Measurements from ENCODE around the gene WFDC12. TPM values are rescaled to one million over a fixed set of nuclear protein-coding genes. Genes with fewer than 3 reads are reported as not detected.
"Not testable (repeated sequence)": the region's sequence is repeated elsewhere in the genome, so short reads cannot be mapped to it uniquely, and the experiment has no call there.

The WFDC12 gene
- total RNA-seq, 2 donors from 2014 or later = not detected

DNA sequence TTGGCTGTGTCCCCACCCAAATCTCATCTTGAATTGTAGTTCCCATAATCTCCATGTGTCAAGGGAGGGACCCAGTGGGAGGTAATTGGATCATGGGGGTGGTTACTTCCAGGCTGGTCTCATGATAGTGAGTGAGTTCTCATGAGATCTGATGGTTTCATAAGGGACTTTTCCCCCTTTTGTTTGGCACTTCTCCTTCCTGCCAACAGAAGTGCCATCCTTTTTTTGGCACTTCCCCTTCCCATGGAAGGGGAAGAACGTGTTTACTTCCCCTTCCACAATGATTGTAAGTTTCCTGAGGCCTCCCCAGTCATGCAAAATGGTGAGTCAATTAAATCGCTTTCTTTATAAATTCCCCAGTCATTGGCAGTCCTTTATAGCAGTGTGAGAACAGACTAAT is 32.4 kb upstream of the WFDC12 start:
- H3K9me3 ChIP-seq = peaks cover 0 to 18% of the 10 kb centered on the region in 2 donors
- DNase-seq (ENCODE audit: low spot score) = no peak
- TF ChIP-seq, protein P1, sequence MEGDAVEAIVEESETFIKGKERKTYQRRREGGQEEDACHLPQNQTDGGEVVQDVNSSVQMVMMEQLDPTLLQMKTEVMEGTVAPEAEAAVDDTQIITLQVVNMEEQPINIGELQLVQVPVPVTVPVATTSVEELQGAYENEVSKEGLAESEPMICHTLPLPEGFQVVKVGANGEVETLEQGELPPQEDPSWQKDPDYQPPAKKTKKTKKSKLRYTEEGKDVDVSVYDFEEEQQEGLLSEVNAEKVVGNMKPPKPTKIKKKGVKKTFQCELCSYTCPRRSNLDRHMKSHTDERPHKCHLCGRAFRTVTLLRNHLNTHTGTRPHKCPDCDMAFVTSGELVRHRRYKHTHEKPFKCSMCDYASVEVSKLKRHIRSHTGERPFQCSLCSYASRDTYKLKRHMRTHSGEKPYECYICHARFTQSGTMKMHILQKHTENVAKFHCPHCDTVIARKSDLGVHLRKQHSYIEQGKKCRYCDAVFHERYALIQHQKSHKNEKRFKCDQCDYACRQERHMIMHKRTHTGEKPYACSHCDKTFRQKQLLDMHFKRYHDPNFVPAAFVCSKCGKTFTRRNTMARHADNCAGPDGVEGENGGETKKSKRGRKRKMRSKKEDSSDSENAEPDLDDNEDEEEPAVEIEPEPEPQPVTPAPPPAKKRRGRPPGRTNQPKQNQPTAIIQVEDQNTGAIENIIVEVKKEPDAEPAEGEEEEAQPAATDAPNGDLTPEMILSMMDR (IDR thresholded peaks at IDR 0.05) = no peak
- no peaks in the 10 kb centered on the region for H3K4me1 ChIP-seq
- H3K27ac ChIP-seq = no peak overlapping the region
- no peak overlapping the region for H3K4me3 ChIP-seq
- H3K36me3 ChIP-seq = no peaks in the 10 kb centered on the region
- H3K27me3 ChIP-seq = no peaks in the 10 kb centered on the region

- peaks cover 0 to 18% of the 10 kb centered on the region in 2 donors for H3K9me3 ChIP-seq
- H3K36me3 ChIP-seq; H3K4me3 ChIP-seq; DNase-seq (ENCODE audit: low spot score); H3K27ac ChIP-seq; H3K4me1 ChIP-seq; H3K27me3 ChIP-seq: not testable (repeated sequence)
Measured at GRCh38 chr20:45154794-45155193, 30.5 kb upstream of the WFDC12 start.

- Histone ChIP-seq H3K4me1 (no peaks in the 10 kb centered on the region), H3K27ac (no peak overlapping the region), H3K36me3 (no peaks in the 10 kb centered on the region), H3K9me3 (peaks cover 0 to 15% of the 10 kb centered on the region in 2 donors), H3K4me3 (no peak overlapping the region), H3K27me3 (no peaks in the 10 kb centered on the region)
- DNase-seq (ENCODE audit: low spot score) = no peak
- TF ChIP-seq, protein P1 (IDR thresholded peaks at IDR 0.05) = no peak
Measured at GRCh38 chr20:45154183-45154582, 29.9 kb upstream of the WFDC12 start.

GRCh38 chr20:45153752-45154151 is 29.5 kb upstream of the WFDC12 start:
- peaks cover 0 to 10% of the 10 kb centered on the region in 2 donors for H3K9me3 ChIP-seq
- no peaks in the 10 kb centered on the region for H3K36me3 ChIP-seq
- no peak overlapping the region for H3K27ac ChIP-seq
- no peak for DNase-seq (ENCODE audit: low spot score)
- TF ChIP-seq, protein P1 (IDR thresholded peaks at IDR 0.05) = no peak
- no peaks in the 10 kb centered on the region for H3K27me3 ChIP-seq
- H3K4me1 ChIP-seq = no peaks in the 10 kb centered on the region
- no peak overlapping the region for H3K4me3 ChIP-seq

GRCh38 chr20:45153147-45153546 is 28.9 kb upstream of the WFDC12 start:
- Histone ChIP-seq H3K4me1 (no peaks in the 10 kb centered on the region), H3K36me3 (no peaks in the 10 kb centered on the region), H3K27me3 (no peaks in the 10 kb centered on the region), H3K27ac (no peak overlapping the region), H3K9me3 (peaks cover 0 to 5% of the 10 kb centered on the region in 2 donors), H3K4me3 (no peak overlapping the region)
- no peak for DNase-seq (ENCODE audit: low spot score)
- TF ChIP-seq, protein P1 (IDR thresholded peaks at IDR 0.05) = no peak

DNA sequence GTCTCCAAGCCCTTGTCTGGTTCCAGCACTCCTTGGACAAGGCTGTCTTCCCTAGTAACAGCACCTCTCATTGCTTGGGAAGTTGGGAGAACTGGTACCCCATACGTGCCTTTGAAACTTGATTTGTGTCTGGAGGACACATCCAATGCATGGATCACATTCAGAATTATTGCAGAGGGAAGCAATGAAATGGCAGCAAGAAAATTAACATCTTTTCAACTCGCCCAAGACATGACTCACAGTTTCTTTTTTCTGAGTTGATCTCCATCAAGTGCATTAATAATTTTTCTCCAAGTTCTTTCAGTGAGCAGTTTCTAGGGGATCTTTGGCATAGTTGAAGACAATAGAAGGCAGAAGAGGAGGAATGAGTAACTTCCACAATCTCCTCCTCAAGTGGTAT is 28.1 kb upstream of the WFDC12 start:
- Histone ChIP-seq H3K4me3 (no peak overlapping the region), H3K4me1 (no peaks in the 10 kb centered on the region), H3K27ac (no peak overlapping the region), H3K9me3 (no peaks in the 10 kb centered on the region), H3K27me3 (no peaks in the 10 kb centered on the region), H3K36me3 (no peaks in the 10 kb centered on the region)
- TF ChIP-seq, protein P1 (IDR thresholded peaks at IDR 0.05) = no peak
- DNase-seq (ENCODE audit: low spot score) = no peak

Data from right atrium auricular region (tissue), 2 donors.